ENCODE results near the gene TMTC4. TPM values are rescaled to one million over a fixed set of nuclear protein-coding genes. Genes with fewer than 3 reads are reported as not detected.

Gene TMTC4
- total RNA-seq, 2 experiments from 2014 or later = 15.7 to 19.8 TPM

DNA sequence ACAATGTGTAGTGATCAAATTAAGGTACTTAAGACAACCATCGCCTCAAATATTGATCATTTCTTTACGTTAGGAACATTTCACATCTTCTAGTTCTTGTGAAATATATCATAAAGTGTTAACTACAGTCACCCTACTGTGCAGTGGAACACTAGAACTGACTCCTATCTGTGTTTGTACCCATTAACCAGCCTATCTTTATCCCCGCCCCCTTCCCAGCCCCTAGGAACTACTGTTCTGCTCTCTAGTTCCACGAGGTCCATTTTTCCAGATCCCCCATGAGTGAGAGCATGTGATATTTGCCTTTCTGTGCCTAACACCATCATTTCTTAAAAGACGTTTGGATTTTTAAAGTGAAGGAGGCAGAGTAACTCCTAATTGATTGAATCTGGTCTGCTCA is 61.6 kb downstream of the TMTC4 start:
- TF ChIP-seq EZH2phosphoT487 (IDR thresholded peaks at IDR 0.05; ENCODE audit: borderline replicate concordance, low read depth, low read length) = no peak
- TF ChIP-seq, protein P1, sequence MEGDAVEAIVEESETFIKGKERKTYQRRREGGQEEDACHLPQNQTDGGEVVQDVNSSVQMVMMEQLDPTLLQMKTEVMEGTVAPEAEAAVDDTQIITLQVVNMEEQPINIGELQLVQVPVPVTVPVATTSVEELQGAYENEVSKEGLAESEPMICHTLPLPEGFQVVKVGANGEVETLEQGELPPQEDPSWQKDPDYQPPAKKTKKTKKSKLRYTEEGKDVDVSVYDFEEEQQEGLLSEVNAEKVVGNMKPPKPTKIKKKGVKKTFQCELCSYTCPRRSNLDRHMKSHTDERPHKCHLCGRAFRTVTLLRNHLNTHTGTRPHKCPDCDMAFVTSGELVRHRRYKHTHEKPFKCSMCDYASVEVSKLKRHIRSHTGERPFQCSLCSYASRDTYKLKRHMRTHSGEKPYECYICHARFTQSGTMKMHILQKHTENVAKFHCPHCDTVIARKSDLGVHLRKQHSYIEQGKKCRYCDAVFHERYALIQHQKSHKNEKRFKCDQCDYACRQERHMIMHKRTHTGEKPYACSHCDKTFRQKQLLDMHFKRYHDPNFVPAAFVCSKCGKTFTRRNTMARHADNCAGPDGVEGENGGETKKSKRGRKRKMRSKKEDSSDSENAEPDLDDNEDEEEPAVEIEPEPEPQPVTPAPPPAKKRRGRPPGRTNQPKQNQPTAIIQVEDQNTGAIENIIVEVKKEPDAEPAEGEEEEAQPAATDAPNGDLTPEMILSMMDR (conservative IDR thresholded peaks at IDR 0.05; ENCODE audit: low read length) = no peak
- CTCF ChIA-PET (ENCODE audit: unreplicated experiment) = no interaction called here
- POLR2A ChIA-PET = no interaction called here
- intact Hi-C loops (cut with micrococcal nuclease; ENCODE audit: unreplicated experiment) = no loop called here
- peaks cover 13% of the 10 kb centered on the region for H3K4me1 ChIP-seq (ENCODE audit: insufficient read depth, low read length, poor library complexity, severe bottlenecking)
- H3K4me3 ChIP-seq (ENCODE audit: low read depth, low read length, poor library complexity, severe bottlenecking) = no peak overlapping the region
- no peak for DNase-seq (ENCODE audit: low spot score)
- H3K79me2 ChIP-seq (ENCODE audit: insufficient read depth, low read depth, low read length) = no peaks in the 10 kb centered on the region
- H3K36me3 ChIP-seq (ENCODE audit: insufficient read depth, low read length) = no peaks in the 10 kb centered on the region
- H3K9me2 ChIP-seq (ENCODE audit: insufficient read depth, low read length) = no peaks in the 10 kb centered on the region
- no peaks in the 10 kb centered on the region for H3K9me3 ChIP-seq (ENCODE audit: low read length)
- no peak overlapping the region for H2AFZ ChIP-seq (ENCODE audit: low read length)
- H4K20me1 ChIP-seq (ENCODE audit: insufficient read depth, low read length) = no peaks in the 10 kb centered on the region
- H3K27ac ChIP-seq (ENCODE audit: low read depth, low read length, poor library complexity, severe bottlenecking) = no peak overlapping the region
- no TSS peak for BruUV-seq (replicated peaks)
- H3K4me2 ChIP-seq (ENCODE audit: low read length) = no peak overlapping the region

DNA sequence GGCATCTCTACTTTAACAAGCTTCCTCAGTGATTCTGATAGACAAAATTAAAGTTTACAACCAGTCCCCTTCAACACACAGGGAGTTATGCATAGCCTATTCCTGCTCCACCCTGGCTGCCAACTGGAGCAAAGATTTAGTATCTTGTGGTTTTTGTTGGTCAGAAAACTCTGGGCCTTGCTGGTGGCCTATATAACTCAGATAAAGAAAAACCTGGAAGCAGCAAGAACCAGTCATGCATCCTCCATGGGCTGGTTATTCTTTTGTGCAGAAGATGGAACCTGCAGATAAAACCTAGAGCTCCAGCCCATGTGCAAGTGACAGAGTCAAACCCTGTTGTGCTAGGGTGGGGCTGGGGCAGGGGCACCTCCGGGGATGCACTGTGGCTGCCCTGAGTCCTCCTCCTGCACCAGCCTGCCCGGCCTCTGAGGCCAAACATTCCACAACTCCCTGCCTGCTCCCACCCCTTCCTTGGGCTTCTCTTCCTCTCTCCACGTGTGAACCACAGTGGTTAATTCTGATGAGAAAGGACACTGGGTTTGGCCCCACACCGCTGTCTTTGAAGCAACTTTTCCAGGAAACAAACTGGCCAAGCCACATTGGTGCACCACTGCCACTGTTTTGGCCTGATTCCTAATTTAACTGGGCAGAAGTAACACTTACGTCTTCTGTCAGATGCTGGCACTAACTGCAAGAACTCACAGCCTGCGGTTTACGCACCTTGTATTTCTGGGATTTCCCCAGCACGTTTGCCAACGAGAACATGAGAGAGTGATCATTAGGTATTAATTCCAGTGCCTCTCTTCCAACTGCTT is 62.7 kb downstream of the TMTC4 start:
- H3K4me2 ChIP-seq (ENCODE audit: low read length) = no peak overlapping the region
- H3K4me3 ChIP-seq (ENCODE audit: low read depth, low read length, poor library complexity, severe bottlenecking) = no peak overlapping the region
- H3K9me2 ChIP-seq (ENCODE audit: insufficient read depth, low read length) = no peaks in the 10 kb centered on the region
- no peak for DNase-seq (ENCODE audit: low spot score)
- peaks cover 13% of the 10 kb centered on the region for H3K4me1 ChIP-seq (ENCODE audit: insufficient read depth, low read length, poor library complexity, severe bottlenecking)
- POLR2A ChIA-PET = no interaction called here
- H2AFZ ChIP-seq (ENCODE audit: low read length) = no peak overlapping the region
- TF ChIP-seq, protein P1 (conservative IDR thresholded peaks at IDR 0.05; ENCODE audit: low read length) = no peak
- TF ChIP-seq EZH2phosphoT487 (IDR thresholded peaks at IDR 0.05; ENCODE audit: borderline replicate concordance, low read depth, low read length) = no peak
- no peaks in the 10 kb centered on the region for H3K36me3 ChIP-seq (ENCODE audit: insufficient read depth, low read length)
- no peak overlapping the region for H3K27ac ChIP-seq (ENCODE audit: low read depth, low read length, poor library complexity, severe bottlenecking)
- no peaks in the 10 kb centered on the region for H3K79me2 ChIP-seq (ENCODE audit: insufficient read depth, low read depth, low read length)
- no peaks in the 10 kb centered on the region for H3K9me3 ChIP-seq (ENCODE audit: low read length)
- CTCF ChIA-PET (ENCODE audit: unreplicated experiment) = no interaction called here
- H4K20me1 ChIP-seq (ENCODE audit: insufficient read depth, low read length) = no peaks in the 10 kb centered on the region
- intact Hi-C loops (cut with micrococcal nuclease; ENCODE audit: unreplicated experiment) = no loop called here
- no TSS peak for BruUV-seq (replicated peaks)
